Liver (tissue), 3 donors: ENCODE measurements around the gene EVC.

Source experiments
- CTCF ChIP-seq: fragments of 150-350 bp; IDR thresholded peaks from 2 replicates; pipeline ENCODE4 v1.5.1; 2017; ENCODE audit warnings: improper control_type of control experiment, low read depth, low read length; ENCODE audit not compliant: missing input control
- EGR1 ChIP-seq, 2 donors: IDR thresholded peaks; 2 replicates each; pipeline ENCODE4 v1.6.1; 2016 to 2018; ENCODE audit warnings: antibody characterized with exemption in 2 of 2, low read depth in 2 of 2
- FOXA1 ChIP-seq: IDR thresholded peaks from 2 replicates; pipeline ENCODE4 v1.6.1; 2016; ENCODE audit warnings: antibody characterized with exemption
- FOXA2 ChIP-seq: IDR thresholded peaks from 2 replicates; pipeline ENCODE4 v1.6.1; 2016; ENCODE audit warnings: antibody characterized with exemption
- JUND ChIP-seq, 2 donors: IDR thresholded peaks; 2 replicates each; pipeline ENCODE4 v1.6.1; 2016; ENCODE audit warnings: antibody characterized with exemption in 2 of 2
- RAD21 ChIP-seq, 2 donors: IDR thresholded peaks; 2 replicates each; pipeline ENCODE4 v1.6.1; 2016; ENCODE audit warnings: antibody characterized with exemption in 2 of 2, mild to moderate bottlenecking in 2 of 2
- SP1 ChIP-seq: IDR thresholded peaks from 2 replicates; pipeline ENCODE4 v1.6.1; 2018; ENCODE audit warnings: antibody characterized with exemption, mild to moderate bottlenecking
- TAF1 ChIP-seq: conservative IDR thresholded peaks from 2 replicates; pipeline ENCODE4 v1.6.1; 2016; ENCODE audit warnings: antibody characterized with exemption, mild to moderate bottlenecking
- YY1 ChIP-seq: IDR thresholded peaks from 2 replicates; pipeline ENCODE4 v1.6.1; 2016; ENCODE audit warnings: antibody characterized with exemption, mild to moderate bottlenecking
- TF ChIP-seq, protein P1 (sequence below): IDR thresholded peaks from 2 replicates; pipeline ENCODE4 v1.6.1; 2016; ENCODE audit warnings: antibody characterized with exemption, mild to moderate bottlenecking
- donor health status: healthy.
- donor health status: healthy.

DNA sequence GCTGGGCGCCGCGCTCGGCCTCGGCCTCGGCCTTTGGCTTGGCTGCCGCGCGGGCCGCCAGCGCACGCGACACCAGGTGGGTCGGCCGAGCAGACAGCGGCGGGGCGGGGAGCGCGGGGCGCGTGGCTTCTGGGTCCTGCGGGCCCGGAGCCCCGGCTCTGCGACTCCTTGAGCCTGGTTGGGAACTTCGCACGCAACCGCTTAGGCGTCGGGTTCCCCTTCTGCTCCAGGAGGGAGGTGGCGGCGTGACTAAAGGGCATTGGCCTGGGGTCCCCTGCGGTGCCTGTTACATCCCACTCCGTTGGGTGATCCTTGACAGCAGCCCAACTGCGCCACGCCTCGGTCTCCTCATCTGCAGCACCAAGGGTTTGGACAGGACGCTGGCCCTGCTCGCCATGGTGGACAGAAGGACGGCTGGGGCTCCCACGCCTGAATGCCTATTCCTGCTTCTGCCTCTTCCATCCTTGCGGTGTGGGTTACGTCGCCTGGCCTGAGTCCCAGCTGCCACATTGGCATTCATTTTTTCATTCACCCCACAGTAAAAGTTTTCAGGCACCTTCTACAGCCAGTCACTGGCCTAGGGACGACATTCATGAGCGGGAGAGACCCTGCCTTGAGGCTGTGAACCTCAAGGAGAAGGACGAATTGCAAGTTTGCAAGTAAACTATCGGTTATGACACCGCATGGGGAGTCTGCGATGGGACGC is 631 bp downstream of the EVC start:
- TF ChIP-seq, protein P1, sequence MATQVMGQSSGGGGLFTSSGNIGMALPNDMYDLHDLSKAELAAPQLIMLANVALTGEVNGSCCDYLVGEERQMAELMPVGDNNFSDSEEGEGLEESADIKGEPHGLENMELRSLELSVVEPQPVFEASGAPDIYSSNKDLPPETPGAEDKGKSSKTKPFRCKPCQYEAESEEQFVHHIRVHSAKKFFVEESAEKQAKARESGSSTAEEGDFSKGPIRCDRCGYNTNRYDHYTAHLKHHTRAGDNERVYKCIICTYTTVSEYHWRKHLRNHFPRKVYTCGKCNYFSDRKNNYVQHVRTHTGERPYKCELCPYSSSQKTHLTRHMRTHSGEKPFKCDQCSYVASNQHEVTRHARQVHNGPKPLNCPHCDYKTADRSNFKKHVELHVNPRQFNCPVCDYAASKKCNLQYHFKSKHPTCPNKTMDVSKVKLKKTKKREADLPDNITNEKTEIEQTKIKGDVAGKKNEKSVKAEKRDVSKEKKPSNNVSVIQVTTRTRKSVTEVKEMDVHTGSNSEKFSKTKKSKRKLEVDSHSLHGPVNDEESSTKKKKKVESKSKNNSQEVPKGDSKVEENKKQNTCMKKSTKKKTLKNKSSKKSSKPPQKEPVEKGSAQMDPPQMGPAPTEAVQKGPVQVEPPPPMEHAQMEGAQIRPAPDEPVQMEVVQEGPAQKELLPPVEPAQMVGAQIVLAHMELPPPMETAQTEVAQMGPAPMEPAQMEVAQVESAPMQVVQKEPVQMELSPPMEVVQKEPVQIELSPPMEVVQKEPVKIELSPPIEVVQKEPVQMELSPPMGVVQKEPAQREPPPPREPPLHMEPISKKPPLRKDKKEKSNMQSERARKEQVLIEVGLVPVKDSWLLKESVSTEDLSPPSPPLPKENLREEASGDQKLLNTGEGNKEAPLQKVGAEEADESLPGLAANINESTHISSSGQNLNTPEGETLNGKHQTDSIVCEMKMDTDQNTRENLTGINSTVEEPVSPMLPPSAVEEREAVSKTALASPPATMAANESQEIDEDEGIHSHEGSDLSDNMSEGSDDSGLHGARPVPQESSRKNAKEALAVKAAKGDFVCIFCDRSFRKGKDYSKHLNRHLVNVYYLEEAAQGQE, result no peak
- TF ChIP-seq CTCF (no peak), JUND (IDR thresholded peaks at IDR 0.05) (no peak), TAF1 (no peak), YY1 (no peak), SP1 (no peak), FOXA1 (no peak), RAD21 (IDR thresholded peaks at IDR 0.05) (no peak), FOXA2 (no peak), EGR1 (IDR thresholded peaks at IDR 0.05; ENCODE audit: low read depth in 2 of 2) (no peak)
